Measurements from ENCODE around the gene TXNRD3. TPM values are rescaled to one million over a fixed set of nuclear protein-coding genes. Genes with fewer than 3 reads are reported as not detected.
A peak's percentile ranks its signal among the peaks of the same experiment; 100 is the strongest.

TXNRD3 gene
- polyA plus RNA-seq, 1 donor (not counting 4 experiments of a cell fraction or from before 2014, with no cell fraction given), result 9.7 TPM

DNA sequence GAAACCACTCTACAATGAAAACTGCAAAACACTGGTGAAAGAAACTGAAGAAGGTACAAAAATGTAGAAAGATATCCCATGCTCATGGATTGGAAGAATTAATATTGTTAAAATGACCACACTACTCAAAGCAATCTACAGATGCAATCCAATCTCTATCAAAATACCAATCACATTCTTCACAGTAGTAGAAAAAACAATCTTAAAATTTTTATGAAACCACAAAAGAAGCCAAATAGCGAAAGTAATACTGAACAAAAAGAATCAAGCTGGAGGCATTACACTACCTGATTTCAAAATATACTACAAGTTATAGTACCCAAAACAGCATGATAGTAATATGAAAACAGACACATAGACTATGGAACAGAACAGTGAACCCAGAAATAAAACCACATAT, 36.9 kb downstream of the TXNRD3 start:
- Histone ChIP-seq H2AFZ (ENCODE audit: control insufficient read depth, low read length) (no peak overlapping the region), H4K20me1 (ENCODE audit: control insufficient read depth, extremely low read depth, insufficient read depth, low read length) (no peaks in the 10 kb centered on the region), H3K27me3 (ENCODE audit: control insufficient read depth, extremely low read depth, insufficient read depth, low read length) (no peaks in the 10 kb centered on the region), H3K36me3 (ENCODE audit: control insufficient read depth in 2 of 2, extremely low read depth in 1 of 2, insufficient read depth in 2 of 2, low read length in 2 of 2) (peaks cover 1 to 4% of the 10 kb centered on the region in 2 experiments), H3K4me1 (ENCODE audit: control insufficient read depth, extremely low read depth, insufficient read depth, low read length) (peaks cover 41% of the 10 kb centered on the region), H3K9me3 (ENCODE audit: control insufficient read depth, low read depth, low read length) (no peaks in the 10 kb centered on the region), H3K4me2 (ENCODE audit: control insufficient read depth, extremely low read depth, insufficient read depth, low read depth, low read length) (no peak overlapping the region), H3K79me2 (ENCODE audit: control insufficient read depth, insufficient read depth, low read length) (no peaks in the 10 kb centered on the region), H3K9me1 (ENCODE audit: control insufficient read depth, extremely low read depth, insufficient read depth, low read length) (no peaks in the 10 kb centered on the region), H3K9ac (ENCODE audit: control insufficient read depth, extremely low read depth, insufficient read depth, low read length) (no peak overlapping the region), H3K27ac (ENCODE audit: control insufficient read depth, insufficient read depth, low read length) (no peak overlapping the region), H3K4me3 (ENCODE audit: control insufficient read depth in 2 of 3, extremely low read depth in 1 of 3, insufficient read depth in 2 of 3, low read depth in 1 of 3, low read length in 3 of 3) (no peak overlapping the region)
- dilution Hi-C loops (cut with MboI; ENCODE audit: extremely low pct_ligation_motif_present, low sequenced_read_pairs), result no loop called here
- no peak for TF ChIP-seq EZH2 (IDR thresholded peaks at IDR 0.05; ENCODE audit: low read length)
- FAIRE-seq (no peak), DNase-seq (ENCODE audit: low read depth, low spot score) (no peak)

DNA sequence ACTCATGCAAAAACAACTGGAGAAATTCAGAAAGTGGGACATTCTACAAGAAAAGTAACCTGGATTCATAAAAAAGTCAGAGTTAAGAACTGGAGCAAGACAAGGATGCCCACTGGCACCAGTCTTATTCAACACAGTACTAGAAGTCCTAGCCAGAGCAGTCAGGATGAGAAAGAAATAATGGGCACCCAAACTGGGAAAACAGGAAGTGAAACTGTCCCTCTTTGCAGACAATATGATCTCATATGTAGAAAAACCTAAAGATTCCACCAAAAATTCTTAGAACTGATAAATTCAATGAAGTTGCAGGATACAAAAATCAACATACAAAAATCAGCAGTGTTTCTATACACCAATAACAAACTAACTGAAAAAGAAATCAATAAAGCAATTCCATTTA, 37.4 kb downstream of the TXNRD3 start:
- dilution Hi-C loops (cut with MboI; ENCODE audit: extremely low pct_ligation_motif_present, low sequenced_read_pairs), result no loop called here
- H3K79me2 ChIP-seq (ENCODE audit: control insufficient read depth, insufficient read depth, low read length), result no peaks in the 10 kb centered on the region
- H3K9ac ChIP-seq (ENCODE audit: control insufficient read depth, extremely low read depth, insufficient read depth, low read length), result no peak overlapping the region
- FAIRE-seq, result no peak
- no peaks in the 10 kb centered on the region for H3K9me3 ChIP-seq (ENCODE audit: control insufficient read depth, low read depth, low read length)
- DNase-seq (ENCODE audit: low read depth, low spot score), result no peak
- no peak overlapping the region for H3K4me2 ChIP-seq (ENCODE audit: control insufficient read depth, extremely low read depth, insufficient read depth, low read depth, low read length)
- TF ChIP-seq EZH2 (IDR thresholded peaks at IDR 0.05; ENCODE audit: low read length), result no peak
- TF ChIP-seq, protein P1, sequence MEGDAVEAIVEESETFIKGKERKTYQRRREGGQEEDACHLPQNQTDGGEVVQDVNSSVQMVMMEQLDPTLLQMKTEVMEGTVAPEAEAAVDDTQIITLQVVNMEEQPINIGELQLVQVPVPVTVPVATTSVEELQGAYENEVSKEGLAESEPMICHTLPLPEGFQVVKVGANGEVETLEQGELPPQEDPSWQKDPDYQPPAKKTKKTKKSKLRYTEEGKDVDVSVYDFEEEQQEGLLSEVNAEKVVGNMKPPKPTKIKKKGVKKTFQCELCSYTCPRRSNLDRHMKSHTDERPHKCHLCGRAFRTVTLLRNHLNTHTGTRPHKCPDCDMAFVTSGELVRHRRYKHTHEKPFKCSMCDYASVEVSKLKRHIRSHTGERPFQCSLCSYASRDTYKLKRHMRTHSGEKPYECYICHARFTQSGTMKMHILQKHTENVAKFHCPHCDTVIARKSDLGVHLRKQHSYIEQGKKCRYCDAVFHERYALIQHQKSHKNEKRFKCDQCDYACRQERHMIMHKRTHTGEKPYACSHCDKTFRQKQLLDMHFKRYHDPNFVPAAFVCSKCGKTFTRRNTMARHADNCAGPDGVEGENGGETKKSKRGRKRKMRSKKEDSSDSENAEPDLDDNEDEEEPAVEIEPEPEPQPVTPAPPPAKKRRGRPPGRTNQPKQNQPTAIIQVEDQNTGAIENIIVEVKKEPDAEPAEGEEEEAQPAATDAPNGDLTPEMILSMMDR (optimal IDR thresholded peaks at IDR 0.05 in 1 of 3, IDR thresholded peaks at IDR 0.05 in 1 of 3, conservative IDR thresholded peaks at IDR 0.05 in 1 of 3; ENCODE audit: extremely low read depth in 1 of 3, insufficient read depth in 2 of 3, low read length in 3 of 3), result no peak
- no peak overlapping the region for H2AFZ ChIP-seq (ENCODE audit: control insufficient read depth, low read length)
- peaks cover 1 to 4% of the 10 kb centered on the region in 2 experiments for H3K36me3 ChIP-seq (ENCODE audit: control insufficient read depth in 2 of 2, extremely low read depth in 1 of 2, insufficient read depth in 2 of 2, low read length in 2 of 2)
- H3K4me3 ChIP-seq (ENCODE audit: control insufficient read depth in 2 of 3, extremely low read depth in 1 of 3, insufficient read depth in 2 of 3, low read depth in 1 of 3, low read length in 3 of 3), result no peak overlapping the region
- H3K4me1 ChIP-seq (ENCODE audit: control insufficient read depth, extremely low read depth, insufficient read depth, low read length), result peaks cover 38% of the 10 kb centered on the region
- H3K27me3 ChIP-seq (ENCODE audit: control insufficient read depth, extremely low read depth, insufficient read depth, low read length), result no peaks in the 10 kb centered on the region
- no peaks in the 10 kb centered on the region for H3K9me1 ChIP-seq (ENCODE audit: control insufficient read depth, extremely low read depth, insufficient read depth, low read length)
- no peak overlapping the region for H3K27ac ChIP-seq (ENCODE audit: control insufficient read depth, insufficient read depth, low read length)
- no peaks in the 10 kb centered on the region for H4K20me1 ChIP-seq (ENCODE audit: control insufficient read depth, extremely low read depth, insufficient read depth, low read length)

DNA sequence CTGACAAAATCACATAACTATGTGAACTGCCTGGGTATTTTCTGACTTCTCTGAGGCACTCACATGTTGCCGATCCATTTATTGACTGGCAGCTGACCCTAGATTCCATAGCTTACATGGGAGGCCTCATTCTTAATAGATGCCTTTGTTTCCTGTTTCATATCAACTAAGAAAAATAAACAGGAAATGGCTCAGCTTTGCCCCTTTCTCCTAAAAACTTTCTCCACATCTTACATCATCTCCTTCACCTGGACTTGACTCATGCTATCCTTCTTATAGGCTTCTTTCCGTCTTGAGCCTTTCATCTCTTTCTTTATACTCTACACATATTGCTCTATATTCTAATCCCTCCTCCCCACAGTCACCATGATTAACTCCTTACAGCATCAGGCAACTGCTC, 38.0 kb downstream of the TXNRD3 start:
- no peak overlapping the region for H3K4me3 ChIP-seq (ENCODE audit: control insufficient read depth in 2 of 3, extremely low read depth in 1 of 3, insufficient read depth in 2 of 3, low read depth in 1 of 3, low read length in 3 of 3)
- no peak overlapping the region for H3K4me2 ChIP-seq (ENCODE audit: control insufficient read depth, extremely low read depth, insufficient read depth, low read depth, low read length)
- dilution Hi-C loops (cut with MboI; ENCODE audit: extremely low pct_ligation_motif_present, low sequenced_read_pairs), result no loop called here
- peak overlapping the region; percentile 31 for H2AFZ ChIP-seq (ENCODE audit: control insufficient read depth, low read length)
- no peaks in the 10 kb centered on the region for H3K27me3 ChIP-seq (ENCODE audit: control insufficient read depth, extremely low read depth, insufficient read depth, low read length)
- no peaks in the 10 kb centered on the region for H3K9me1 ChIP-seq (ENCODE audit: control insufficient read depth, extremely low read depth, insufficient read depth, low read length)
- FAIRE-seq (peak; percentile 58), DNase-seq (ENCODE audit: low read depth, low spot score) (no peak)
- H3K9ac ChIP-seq (ENCODE audit: control insufficient read depth, extremely low read depth, insufficient read depth, low read length), result no peak overlapping the region
- no peaks in the 10 kb centered on the region for H3K9me3 ChIP-seq (ENCODE audit: control insufficient read depth, low read depth, low read length)
- H3K27ac ChIP-seq (ENCODE audit: control insufficient read depth, insufficient read depth, low read length), result peak overlapping the region; percentile 3
- H4K20me1 ChIP-seq (ENCODE audit: control insufficient read depth, extremely low read depth, insufficient read depth, low read length), result no peaks in the 10 kb centered on the region
- no peak for TF ChIP-seq EZH2 (IDR thresholded peaks at IDR 0.05; ENCODE audit: low read length)
- TF ChIP-seq, protein P1 (optimal IDR thresholded peaks at IDR 0.05 in 1 of 3, IDR thresholded peaks at IDR 0.05 in 1 of 3, conservative IDR thresholded peaks at IDR 0.05 in 1 of 3; ENCODE audit: extremely low read depth in 1 of 3, insufficient read depth in 2 of 3, low read length in 3 of 3), result no peak
- H3K4me1 ChIP-seq (ENCODE audit: control insufficient read depth, extremely low read depth, insufficient read depth, low read length), result peaks cover 31% of the 10 kb centered on the region
- H3K79me2 ChIP-seq (ENCODE audit: control insufficient read depth, insufficient read depth, low read length), result no peaks in the 10 kb centered on the region
- H3K36me3 ChIP-seq (ENCODE audit: control insufficient read depth in 2 of 2, extremely low read depth in 1 of 2, insufficient read depth in 2 of 2, low read length in 2 of 2), result peaks cover 1 to 4% of the 10 kb centered on the region in 2 experiments

Measured in keratinocyte (primary cell).